Measurements from ENCODE around the gene AFG1L. TPM values are rescaled to one million over a fixed set of nuclear protein-coding genes. Genes with fewer than 3 reads are reported as not detected.
"Not testable (repeated sequence)": the region's sequence is repeated elsewhere in the genome, so short reads cannot be mapped to it uniquely, and the experiment has no call there.

The AFG1L gene
- total RNA-seq, 1 experiment from 2014 or later = 7.1 TPM

DNA sequence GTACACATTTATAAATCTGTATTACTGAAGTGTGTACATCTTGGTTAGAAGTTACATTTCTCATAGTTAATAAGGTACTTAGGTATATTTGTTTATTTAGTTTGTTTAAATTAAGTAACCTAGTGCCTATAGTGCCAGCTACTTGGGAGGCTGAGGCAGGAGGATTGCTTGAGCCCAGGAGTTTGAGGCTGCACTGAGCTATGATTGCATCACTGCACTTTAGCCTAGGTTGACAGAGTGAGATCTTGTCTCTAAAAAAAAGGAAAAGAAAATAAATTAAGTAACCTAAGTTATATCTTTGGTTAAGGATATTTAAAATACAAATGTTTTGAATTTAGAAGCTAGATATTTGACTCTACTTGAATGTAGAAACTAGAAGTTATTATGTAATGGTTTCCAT, 9.5 kb upstream of the AFG1L start:
- Mint-ChIP-seq H3K4me3 (ENCODE audit: low read depth, unreplicated experiment) (no peak overlapping the region), H3K4me1 (ENCODE audit: low read depth, unreplicated experiment) (peaks cover 10% of the 10 kb centered on the region), H3K9me3 (ENCODE audit: low read depth, unreplicated experiment) (no peaks in the 10 kb centered on the region), H3K36me3 (ENCODE audit: insufficient read depth, unreplicated experiment) (no peaks in the 10 kb centered on the region), H3K27ac (ENCODE audit: unreplicated experiment) (no peak overlapping the region), H3K27me3 (ENCODE audit: unreplicated experiment) (no peaks in the 10 kb centered on the region)
- no TSS peak for BruUV-seq (replicated peaks)
- intact Hi-C loops (cut with micrococcal nuclease; ENCODE audit: unreplicated experiment) = no loop called here
- no peak for DNase-seq
- TF ChIP-seq CTCF (IDR thresholded peaks at IDR 0.05; ENCODE audit: unreplicated experiment) = no peak
- CTCF ChIA-PET = no interaction called here

- no peak for DNase-seq
- no peak overlapping the region for H3K4me3 Mint-ChIP-seq (ENCODE audit: low read depth, unreplicated experiment)
- intact Hi-C loops (cut with micrococcal nuclease; ENCODE audit: unreplicated experiment) = no loop called here
- no peaks in the 10 kb centered on the region for H3K27me3 Mint-ChIP-seq (ENCODE audit: unreplicated experiment)
- no peaks in the 10 kb centered on the region for H3K36me3 Mint-ChIP-seq (ENCODE audit: insufficient read depth, unreplicated experiment)
- no TSS peak for BruUV-seq (replicated peaks)
- peaks cover 10% of the 10 kb centered on the region for H3K4me1 Mint-ChIP-seq (ENCODE audit: low read depth, unreplicated experiment)
- H3K27ac Mint-ChIP-seq (ENCODE audit: unreplicated experiment) = no peak overlapping the region
- TF ChIP-seq CTCF (IDR thresholded peaks at IDR 0.05; ENCODE audit: unreplicated experiment) = no peak
- no peaks in the 10 kb centered on the region for H3K9me3 Mint-ChIP-seq (ENCODE audit: low read depth, unreplicated experiment)
- CTCF ChIA-PET = no interaction called here
Measured at GRCh38 chr6:108286366-108286765, 8.5 kb upstream of the AFG1L start.

DNA sequence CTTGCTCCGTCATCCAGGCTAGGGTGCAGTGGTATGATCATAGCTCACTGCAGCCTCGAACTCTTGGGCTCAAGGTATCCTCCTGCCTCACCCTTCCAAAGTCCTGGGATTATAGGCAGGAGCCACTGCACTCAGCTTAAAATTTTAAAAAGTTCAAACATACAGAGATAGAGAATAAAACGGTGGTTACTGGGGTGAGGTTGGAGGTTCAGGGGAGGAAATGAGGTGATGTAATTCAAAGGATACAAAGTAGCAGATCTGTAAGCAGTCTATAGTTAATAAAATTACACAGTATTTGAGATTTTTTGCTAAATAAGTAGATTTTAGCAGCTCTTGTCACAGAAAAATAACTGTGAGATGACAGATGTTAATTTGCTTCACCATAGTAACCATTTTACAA, 7.5 kb upstream of the AFG1L start:
- H3K9me3 Mint-ChIP-seq (ENCODE audit: low read depth, unreplicated experiment) = no peaks in the 10 kb centered on the region
- no peaks in the 10 kb centered on the region for H3K36me3 Mint-ChIP-seq (ENCODE audit: insufficient read depth, unreplicated experiment)
- TF ChIP-seq CTCF (IDR thresholded peaks at IDR 0.05; ENCODE audit: unreplicated experiment) = no peak
- intact Hi-C loops (cut with micrococcal nuclease; ENCODE audit: unreplicated experiment) = no loop called here
- no TSS peak for BruUV-seq (replicated peaks)
- H3K4me3 Mint-ChIP-seq (ENCODE audit: low read depth, unreplicated experiment) = no peak overlapping the region
- CTCF ChIA-PET = interaction anchor here (0.6 kb wide), 1 partner anchor 10 kb away, joined by 5 read pairs; no protein-coding TSS in a partner anchor
- H3K27me3 Mint-ChIP-seq (ENCODE audit: unreplicated experiment) = no peaks in the 10 kb centered on the region
- DNase-seq = no peak
- H3K27ac Mint-ChIP-seq (ENCODE audit: unreplicated experiment) = no peak overlapping the region
- H3K4me1 Mint-ChIP-seq (ENCODE audit: low read depth, unreplicated experiment) = peaks cover 10% of the 10 kb centered on the region

DNA sequence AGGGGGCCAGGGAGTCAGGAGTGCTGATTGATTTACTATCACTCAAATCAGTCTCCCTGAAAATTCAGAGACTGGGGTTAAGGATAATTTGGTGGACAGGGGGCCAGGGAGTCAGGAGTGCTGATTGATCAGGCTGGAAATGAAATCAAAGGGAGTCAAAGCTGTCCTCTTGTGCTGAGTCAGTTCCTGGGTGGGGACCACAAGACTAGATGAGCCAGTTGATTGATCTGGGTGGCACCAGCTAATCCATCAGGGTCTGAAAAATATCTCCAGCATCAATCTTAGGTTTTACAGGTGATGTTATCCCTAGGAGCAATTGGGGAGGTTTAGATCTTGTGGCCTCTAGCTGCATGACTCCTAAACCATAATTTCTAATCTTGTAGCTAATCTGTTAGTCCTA, 6.1 kb upstream of the AFG1L start:
- TF ChIP-seq CTCF (IDR thresholded peaks at IDR 0.05; ENCODE audit: unreplicated experiment) = no peak
- no TSS peak for BruUV-seq (replicated peaks)
- H3K36me3 Mint-ChIP-seq (ENCODE audit: insufficient read depth, unreplicated experiment) = no peaks in the 10 kb centered on the region
- H3K4me1 Mint-ChIP-seq (ENCODE audit: low read depth, unreplicated experiment) = peaks cover 10% of the 10 kb centered on the region
- CTCF ChIA-PET = no interaction called here
- H3K9me3 Mint-ChIP-seq (ENCODE audit: low read depth, unreplicated experiment) = no peaks in the 10 kb centered on the region
- no peak overlapping the region for H3K4me3 Mint-ChIP-seq (ENCODE audit: low read depth, unreplicated experiment)
- intact Hi-C loops (cut with micrococcal nuclease; ENCODE audit: unreplicated experiment) = no loop called here
- H3K27me3 Mint-ChIP-seq (ENCODE audit: unreplicated experiment) = no peaks in the 10 kb centered on the region
- H3K27ac Mint-ChIP-seq (ENCODE audit: unreplicated experiment) = no peak overlapping the region
- DNase-seq = no peak

DNA sequence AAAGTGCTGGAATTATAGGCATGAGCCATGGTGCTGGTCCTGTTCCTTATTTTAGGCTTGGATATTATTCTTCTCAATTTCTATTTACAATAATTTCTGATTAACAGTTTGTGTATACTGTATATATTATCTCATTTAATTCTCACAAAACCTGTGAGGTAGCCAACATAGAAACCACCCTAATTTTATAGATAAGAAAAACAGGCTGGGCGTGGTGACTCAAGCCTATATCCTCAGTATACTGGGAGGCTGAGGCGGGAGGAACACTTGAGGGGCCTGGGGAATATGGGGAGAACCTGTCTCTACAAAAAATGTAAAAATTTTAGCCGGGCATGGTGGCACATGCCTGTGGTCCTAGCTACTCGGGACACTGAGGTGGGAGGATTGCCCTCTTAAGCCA, 3.8 kb upstream of the AFG1L start:
- intact Hi-C loops (cut with micrococcal nuclease; ENCODE audit: unreplicated experiment) = no loop called here
- H3K9me3 Mint-ChIP-seq (ENCODE audit: low read depth, unreplicated experiment) = no peaks in the 10 kb centered on the region
- no peaks in the 10 kb centered on the region for H3K27me3 Mint-ChIP-seq (ENCODE audit: unreplicated experiment)
- DNase-seq = no peak
- H3K27ac Mint-ChIP-seq (ENCODE audit: unreplicated experiment) = no peak overlapping the region
- peaks cover 10% of the 10 kb centered on the region for H3K4me1 Mint-ChIP-seq (ENCODE audit: low read depth, unreplicated experiment)
- H3K4me3 Mint-ChIP-seq (ENCODE audit: low read depth, unreplicated experiment) = no peak overlapping the region
- CTCF ChIA-PET = no interaction called here
- peaks cover 18% of the 10 kb centered on the region for H3K36me3 Mint-ChIP-seq (ENCODE audit: insufficient read depth, unreplicated experiment)
- BruUV-seq (replicated peaks) = no TSS peak
- TF ChIP-seq CTCF (IDR thresholded peaks at IDR 0.05; ENCODE audit: unreplicated experiment) = no peak

DNA sequence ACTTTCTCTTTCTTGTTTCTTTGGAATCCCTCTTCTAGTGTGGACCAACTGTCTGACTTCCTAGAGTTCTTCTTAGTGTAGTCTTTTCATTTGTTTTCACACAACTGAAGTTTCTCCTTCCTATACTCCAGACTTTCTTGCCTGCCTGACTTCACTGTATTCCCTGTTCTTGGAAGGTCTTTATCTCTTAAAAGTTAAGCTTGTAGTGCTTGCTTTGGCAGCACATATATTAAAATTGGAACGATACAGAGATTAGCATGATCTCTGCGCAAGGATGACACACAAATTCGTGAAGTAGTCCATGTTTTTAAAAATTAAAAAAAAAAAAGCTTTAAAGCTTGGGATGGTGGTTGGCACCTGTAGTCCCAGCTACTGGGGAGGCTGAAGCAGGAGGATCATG, 2.3 kb upstream of the AFG1L start:
- DNase-seq; H3K27me3 Mint-ChIP-seq (ENCODE audit: unreplicated experiment); BruUV-seq (replicated peaks); H3K4me3 Mint-ChIP-seq (ENCODE audit: low read depth, unreplicated experiment); H3K9me3 Mint-ChIP-seq (ENCODE audit: low read depth, unreplicated experiment); H3K27ac Mint-ChIP-seq (ENCODE audit: unreplicated experiment); intact Hi-C loops (cut with micrococcal nuclease; ENCODE audit: unreplicated experiment): not testable (repeated sequence)
- Mint-ChIP-seq H3K36me3 (ENCODE audit: insufficient read depth, unreplicated experiment) (peaks cover 18% of the 10 kb centered on the region), H3K4me1 (ENCODE audit: low read depth, unreplicated experiment) (peaks cover 10% of the 10 kb centered on the region)
- CTCF ChIA-PET = interaction anchor here (0.5 kb wide), 1 partner anchor 72 kb away, joined by 3 read pairs; no protein-coding TSS in a partner anchor

All from Calu3 (cell line).